Astrocyte (in vitro differentiated cells and primary cell): ENCODE results near the gene WDR5B.

Source experiments
- EZH2 ChIP-seq: IDR thresholded peaks from 2 replicates; pipeline ENCODE4 v1.6.1; 2012; ENCODE audit warnings: mild to moderate bottlenecking, low read length, inconsistent platforms; ENCODE audit not compliant: insufficient read depth
- TF ChIP-seq, protein P1 (sequence below): IDR thresholded peaks from 2 replicates; pipeline ENCODE4 v1.5.1; 2011; ENCODE audit warnings: low read depth, mild to moderate bottlenecking, inconsistent platforms, low read length, moderate library complexity; ENCODE audit not compliant: insufficient read depth

DNA sequence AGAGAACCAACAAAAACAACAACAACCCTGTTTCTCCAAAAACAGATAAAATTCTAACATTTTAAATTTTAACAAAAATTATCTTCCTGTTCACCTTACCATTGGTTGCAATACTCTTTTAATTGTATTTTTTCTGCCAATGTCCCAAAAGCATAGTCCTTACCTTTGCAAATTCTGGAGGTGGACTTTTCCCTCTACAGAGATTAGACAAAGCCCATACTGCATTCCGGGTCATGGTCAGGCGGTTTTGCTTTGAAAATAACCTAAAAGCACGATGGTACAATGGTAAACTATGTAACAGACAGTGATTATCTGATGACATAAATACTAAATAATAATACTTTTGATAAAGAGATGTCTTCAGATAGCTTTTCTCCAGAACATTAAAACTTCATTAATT, 35.5 kb upstream of the WDR5B start:
- TF ChIP-seq, protein P1, sequence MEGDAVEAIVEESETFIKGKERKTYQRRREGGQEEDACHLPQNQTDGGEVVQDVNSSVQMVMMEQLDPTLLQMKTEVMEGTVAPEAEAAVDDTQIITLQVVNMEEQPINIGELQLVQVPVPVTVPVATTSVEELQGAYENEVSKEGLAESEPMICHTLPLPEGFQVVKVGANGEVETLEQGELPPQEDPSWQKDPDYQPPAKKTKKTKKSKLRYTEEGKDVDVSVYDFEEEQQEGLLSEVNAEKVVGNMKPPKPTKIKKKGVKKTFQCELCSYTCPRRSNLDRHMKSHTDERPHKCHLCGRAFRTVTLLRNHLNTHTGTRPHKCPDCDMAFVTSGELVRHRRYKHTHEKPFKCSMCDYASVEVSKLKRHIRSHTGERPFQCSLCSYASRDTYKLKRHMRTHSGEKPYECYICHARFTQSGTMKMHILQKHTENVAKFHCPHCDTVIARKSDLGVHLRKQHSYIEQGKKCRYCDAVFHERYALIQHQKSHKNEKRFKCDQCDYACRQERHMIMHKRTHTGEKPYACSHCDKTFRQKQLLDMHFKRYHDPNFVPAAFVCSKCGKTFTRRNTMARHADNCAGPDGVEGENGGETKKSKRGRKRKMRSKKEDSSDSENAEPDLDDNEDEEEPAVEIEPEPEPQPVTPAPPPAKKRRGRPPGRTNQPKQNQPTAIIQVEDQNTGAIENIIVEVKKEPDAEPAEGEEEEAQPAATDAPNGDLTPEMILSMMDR = no peak
- TF ChIP-seq EZH2 = no peak
